Retina (tissue), 1 donor: Measurements from ENCODE around the gene GSN.

Experiments
- DNase-seq: peaks from one replicate; pipeline ENCODE4 v3.0.0-alpha.2; 2016

The GSN gene

DNA sequence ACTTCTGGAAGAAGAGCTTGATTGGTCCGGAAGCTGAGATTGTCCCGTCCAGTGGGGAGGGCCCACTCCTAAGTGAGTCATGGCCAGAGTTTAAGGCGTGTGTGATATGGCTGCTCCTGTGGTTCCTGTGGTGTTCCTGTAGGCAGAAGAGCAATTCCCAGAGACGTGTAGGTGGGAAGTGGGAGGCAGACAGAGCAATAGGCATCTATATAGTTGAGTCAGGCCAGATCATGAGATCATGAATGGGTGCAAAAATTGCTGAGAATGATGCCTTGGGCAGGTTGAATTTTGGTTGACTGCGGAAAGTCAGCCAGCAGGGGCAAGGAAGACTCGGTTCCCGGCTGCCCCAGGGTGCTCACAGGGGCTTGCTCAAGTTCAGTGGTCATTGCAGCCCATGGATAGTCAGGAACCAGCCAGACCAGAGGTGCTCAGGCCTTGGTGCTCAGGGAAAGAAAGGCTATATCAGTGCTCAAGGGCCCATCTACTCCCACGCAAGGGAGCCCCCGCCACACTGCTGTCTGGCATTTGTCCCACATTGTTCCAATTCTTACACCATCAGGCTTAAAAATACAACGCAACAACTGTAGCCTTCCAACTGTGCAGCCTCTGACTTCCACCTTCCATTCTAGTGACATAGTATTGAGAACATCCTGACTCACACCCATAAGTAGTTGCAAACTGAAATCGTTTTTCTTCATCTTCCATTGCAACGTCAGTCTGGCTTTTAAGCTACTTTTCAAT lies 21.0 kb upstream of the GSN start:
- DNase-seq, result no peak

DNA sequence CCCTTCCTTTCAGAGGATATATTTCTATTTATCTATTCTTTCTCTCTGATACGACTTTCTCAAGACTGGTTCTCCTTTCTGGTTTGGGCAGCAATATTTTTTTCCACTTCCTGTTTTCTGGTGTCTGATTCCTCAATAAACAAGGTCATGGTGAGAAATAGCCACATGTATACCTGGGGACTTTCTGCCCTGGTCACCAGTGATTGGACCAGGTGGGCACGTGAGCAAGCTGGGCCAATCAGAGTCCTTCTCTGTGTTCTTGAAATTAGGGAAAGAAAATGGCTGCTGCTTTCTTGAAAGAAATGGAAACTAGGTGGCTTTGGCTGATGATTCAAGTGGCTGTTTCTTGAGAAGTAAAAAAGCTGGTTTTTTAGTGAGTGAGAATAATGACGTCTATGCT lies 18.4 kb upstream of the GSN start:
- no peak for DNase-seq

DNA sequence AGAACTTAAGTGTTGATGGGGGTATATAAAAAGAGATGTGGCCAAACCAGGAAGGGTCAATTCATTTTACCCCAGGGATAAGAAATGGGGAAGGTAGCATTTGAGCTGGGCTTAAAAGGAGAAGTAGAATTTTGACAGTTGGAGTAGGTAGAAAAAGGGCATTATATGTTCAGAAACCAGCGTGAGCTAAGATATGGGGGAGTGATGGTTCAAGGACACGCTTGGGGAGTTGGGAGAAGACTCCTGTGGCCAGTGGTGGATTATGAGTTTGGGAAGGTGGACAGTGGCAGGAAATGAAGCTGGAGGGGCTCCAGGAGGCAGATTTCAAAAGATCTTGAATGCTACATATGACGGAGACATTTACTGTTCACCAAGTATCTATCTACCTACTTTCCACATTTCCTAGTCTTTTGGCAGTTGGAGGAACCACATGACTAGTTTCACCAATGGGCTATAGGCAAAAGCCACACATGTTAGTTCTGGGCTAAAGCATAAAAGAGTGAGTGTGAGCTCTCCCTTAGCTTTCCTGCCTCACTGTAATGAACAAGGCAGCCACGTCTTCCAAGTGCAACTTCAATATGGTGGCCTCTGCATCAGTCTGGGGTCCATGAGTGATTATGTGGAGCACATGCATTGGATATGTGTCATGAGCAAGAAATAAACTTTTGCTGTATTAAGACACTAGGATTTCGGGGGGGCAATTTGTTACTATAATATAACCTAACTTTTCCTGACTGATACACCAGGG lies 15.7 kb upstream of the GSN start:
- DNase-seq, result no peak

DNA sequence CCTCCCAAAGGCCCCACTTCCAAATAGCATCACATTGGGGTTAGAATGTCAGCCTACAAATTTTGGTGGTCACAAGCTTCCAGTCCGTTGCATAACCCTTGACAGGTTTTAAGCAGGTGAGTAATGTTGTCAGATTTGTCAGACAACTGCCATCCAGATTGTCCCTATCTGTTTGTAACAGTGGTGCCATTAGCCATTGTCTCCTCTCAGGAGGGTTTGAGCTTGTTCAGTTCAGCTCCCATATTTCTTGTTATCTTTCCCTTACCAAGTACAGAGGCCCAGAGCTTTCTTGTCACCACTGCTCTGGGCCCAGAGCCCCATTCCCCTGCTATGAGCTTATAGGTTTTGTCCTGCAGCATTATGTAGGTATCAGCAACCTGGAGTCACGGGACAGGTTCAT lies 14.8 kb upstream of the GSN start:
- no peak for DNase-seq

DNA sequence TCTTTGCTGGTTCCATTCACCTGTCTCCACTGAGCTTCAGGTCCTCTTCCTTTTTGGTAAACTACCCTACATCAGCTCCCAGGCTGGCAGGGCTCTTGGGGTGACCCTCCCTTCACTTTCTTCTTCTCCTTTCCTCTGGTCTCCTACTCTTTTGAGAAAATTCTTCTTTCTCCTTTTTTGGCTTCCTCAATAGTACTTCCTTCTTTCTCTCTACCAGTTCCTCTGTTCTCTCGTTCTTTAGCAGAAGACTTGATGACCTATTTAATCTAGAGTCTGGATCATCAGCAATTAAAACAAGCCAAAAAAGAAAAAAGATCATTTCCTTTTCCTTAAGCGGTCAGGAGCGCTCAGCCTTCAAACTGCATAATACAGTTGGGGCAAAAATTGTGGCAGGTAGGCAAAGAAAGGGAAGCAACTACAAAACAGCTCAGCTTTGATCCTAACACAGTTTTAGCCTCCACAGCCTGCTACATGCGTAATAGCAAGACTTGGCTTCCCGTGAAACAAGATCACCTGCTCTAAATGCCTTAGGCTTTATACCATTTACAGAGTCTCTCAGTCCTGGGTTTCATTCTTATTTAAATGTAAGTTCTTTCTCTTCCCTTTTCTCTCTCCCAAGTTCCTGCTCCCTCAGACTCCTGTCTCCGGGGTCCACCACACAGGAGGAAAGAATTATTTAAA lies 14.0 kb upstream of the GSN start:
- DNase-seq, result no peak

DNA sequence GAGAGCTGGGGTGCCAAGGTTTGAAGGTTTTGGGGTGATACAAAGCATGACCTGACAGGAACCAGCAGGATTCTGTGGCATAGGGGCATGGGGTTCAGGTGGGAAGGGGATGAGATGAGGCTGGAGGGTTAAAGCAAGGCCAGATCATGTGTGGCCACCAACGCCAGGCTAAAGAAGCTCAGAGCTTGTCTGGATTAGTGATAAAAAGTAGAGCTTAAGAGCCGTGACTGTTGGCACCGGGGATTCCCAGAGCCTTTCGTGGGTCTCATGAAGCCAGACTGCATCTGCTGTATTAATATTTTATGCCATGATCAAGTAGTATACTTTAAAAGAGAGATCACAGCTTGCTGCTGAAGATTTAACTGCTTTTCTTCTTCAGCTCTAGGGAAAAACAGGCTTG lies 8.5 kb upstream of the GSN start:
- no peak for DNase-seq

DNA sequence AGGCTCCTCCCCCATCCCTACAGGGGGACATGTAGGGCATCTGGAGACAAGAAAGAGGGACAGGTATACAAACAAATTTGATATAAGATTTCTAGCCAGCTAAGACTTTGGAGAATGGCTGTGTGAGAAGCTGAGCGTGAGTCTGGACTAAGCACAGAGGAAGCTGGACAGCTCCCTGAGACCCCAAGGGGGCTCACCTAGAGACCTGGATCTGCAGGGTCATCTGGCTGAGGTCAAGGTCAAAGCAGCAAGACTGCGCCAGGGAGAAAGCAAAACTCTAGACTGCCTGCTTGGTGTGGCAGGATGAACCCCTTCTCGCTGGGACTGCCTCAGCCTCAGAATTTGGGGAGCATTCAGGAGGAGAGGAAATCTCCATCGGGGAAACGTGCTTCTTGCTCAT lies 8.0 kb upstream of the GSN start:
- DNase-seq, result no peak

DNA sequence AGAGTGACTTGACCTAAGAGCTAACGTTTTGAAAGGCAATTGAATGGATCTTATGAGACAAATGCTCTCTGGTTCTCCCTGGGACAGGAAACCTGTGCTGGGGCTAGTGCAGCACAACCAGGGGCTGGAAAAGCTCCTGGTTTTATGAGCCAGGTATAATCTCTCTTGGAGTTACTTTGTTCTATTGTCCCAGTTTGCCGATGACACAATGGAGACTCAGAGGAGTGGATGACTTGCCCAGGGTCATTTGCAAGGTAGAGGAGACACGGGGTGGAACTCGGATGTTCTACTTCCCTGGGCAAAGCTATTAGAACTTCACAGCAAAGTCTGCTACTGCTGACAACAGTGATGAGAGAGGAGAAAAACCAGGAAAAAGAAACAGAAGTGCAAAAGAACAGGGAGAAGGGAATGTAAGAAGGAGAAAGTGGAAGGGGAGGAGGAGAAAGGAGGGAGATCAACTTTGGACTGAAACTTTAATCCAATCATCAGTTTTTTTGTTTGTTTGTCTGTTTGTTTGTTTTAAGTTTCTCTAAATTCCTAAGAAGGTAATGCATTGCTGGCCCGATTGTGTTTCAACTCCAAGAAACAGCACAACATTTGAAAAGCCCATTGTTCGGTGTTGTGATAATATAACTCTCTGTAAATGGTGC lies 7.4 kb upstream of the GSN start:
- no peak for DNase-seq

DNA sequence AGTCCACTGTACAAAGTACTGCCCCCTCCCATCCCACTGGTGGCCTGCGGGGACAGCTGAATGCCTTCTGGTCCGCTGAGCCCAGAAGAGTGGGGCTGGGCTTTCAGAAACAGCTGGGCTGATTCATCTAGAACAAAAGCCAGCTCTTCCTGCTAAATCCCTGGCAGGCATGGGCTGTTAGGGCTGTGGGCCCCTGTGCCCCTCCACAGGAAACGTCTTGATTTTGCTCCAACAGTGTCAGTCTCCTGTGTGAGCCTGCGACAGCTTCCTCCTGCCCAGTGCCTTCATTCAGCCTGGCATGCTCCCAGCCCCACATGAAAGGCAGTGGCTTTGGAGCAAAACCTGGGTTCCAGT lies 6.9 kb upstream of the GSN start:
- DNase-seq, result peak; percentile 72

DNA sequence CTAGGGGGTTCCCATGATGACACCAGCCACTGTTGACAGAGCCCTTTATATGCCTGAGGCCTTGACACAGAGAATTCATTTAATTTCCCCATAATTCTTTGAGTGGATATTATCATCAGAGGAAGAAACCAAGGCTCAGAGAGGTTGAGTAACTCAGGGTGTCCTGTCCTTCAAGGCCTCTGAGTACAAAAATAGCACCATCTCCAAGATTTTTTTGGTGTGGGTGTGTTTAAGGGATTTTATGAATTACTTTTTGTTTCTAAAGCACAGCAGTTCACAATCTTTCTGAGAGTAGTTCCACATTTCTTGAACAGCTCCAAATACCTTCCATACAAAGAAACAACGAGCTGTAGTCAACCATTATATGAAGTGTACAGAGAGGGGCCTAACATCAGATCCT lies 6.2 kb upstream of the GSN start:
- no peak for DNase-seq

DNA sequence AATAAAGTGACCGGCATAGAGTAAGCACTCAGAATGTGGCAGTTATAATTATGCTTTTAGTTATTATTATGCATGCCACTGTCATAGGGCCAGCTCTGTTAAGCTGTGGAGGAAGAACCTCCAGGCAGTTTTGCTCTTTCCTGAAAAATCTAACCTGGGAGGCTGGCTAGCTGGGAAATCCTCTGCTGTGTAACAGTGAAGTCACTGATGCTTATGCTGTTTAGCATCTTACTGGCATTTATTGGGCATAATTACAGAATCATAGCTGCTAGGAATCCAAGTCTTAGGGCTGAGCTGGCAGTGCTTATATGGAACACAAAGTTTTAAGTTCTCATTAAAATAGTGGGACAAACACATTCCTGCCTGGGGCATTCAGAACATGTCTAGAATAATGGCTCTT lies 5.5 kb upstream of the GSN start:
- DNase-seq, result no peak

DNA sequence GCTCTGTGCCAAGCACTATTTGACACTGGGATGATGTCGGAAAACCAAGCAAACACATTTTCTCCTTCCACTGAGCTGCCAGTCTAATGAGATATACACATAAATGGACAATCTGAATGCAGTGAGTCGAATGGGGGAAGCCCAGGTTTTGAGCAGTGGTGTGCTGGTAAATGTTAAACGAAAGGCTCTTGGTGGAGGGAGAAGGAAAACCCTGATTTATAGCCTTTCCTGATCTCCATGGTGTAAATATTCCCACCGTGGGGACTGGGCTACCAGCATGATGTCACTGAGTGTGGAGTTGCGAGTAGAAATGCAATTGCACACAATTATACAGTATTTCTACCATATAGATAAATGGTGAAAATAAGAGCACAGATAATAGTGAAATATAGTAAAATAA lies 5.0 kb upstream of the GSN start:
- no peak for DNase-seq

DNA sequence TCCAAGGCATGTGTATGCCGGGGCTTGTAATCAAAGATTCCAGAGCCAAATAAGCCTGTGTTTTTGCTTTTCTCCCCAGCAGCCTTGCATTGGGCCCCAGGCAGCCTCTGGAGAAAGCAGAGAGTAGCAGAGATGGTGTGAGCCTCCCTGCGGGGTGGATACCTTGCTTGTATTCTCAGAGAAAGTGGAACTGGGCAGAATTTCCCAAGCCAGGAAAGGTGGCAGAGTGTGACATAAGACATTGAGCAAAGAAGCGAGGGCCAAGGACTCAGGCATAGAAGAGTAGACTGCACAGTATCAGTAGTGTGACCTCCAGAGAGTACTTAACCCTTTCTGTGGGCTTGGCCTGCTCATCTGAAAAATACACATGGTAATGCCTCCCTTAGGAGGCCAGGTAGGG lies 1.6 kb upstream of the GSN start:
- DNase-seq, result no peak

DNA sequence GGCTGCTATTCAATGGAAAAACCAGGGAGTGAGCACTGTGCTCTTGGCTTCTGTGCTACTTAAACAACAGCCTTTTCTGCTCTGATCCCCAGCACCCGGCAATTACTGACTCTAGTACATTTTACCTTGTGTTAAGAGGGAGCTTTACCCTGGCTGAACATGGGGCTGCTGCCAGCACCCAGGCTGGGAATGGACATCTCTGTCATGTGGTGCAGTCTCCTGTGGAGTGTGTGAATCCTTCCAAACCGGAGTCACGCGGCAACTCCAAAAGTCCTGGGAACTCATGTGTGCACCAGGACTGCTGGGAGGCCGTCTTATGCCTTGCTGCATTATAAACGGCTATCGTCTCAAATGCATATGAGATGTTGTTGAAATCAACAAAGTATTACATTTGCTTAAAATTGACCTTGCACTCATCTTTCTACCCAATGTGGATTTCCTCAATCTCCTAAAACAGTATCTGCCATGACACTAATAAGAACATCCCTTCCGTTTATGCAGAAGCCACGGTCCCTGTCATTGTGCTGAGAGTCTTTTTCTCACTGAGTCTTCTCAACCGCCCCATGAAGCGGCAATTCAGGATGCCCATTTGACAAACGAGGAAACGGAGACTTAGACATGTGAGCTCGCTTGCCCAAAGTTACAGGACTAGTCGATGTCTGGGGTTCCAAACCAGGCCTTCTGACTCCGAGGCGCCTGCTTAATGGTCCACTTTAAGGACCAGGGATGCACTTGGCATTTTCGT lies 884 bp upstream of the GSN start:
- no peak for DNase-seq

DNA sequence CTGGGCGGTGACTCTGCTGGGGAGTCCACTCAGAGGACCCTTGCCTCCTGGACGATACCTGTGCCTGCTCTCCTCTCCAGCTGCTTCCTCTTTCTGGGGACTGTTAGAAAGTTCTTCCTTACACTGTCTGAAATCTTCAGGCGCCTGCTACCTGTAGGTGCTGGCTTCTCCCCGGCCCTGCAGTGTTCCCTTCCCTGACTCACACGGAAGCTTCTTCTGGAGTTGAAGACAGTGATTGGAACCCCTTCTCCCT lies 562 bp downstream of the GSN start:
- DNase-seq, result no peak

DNA sequence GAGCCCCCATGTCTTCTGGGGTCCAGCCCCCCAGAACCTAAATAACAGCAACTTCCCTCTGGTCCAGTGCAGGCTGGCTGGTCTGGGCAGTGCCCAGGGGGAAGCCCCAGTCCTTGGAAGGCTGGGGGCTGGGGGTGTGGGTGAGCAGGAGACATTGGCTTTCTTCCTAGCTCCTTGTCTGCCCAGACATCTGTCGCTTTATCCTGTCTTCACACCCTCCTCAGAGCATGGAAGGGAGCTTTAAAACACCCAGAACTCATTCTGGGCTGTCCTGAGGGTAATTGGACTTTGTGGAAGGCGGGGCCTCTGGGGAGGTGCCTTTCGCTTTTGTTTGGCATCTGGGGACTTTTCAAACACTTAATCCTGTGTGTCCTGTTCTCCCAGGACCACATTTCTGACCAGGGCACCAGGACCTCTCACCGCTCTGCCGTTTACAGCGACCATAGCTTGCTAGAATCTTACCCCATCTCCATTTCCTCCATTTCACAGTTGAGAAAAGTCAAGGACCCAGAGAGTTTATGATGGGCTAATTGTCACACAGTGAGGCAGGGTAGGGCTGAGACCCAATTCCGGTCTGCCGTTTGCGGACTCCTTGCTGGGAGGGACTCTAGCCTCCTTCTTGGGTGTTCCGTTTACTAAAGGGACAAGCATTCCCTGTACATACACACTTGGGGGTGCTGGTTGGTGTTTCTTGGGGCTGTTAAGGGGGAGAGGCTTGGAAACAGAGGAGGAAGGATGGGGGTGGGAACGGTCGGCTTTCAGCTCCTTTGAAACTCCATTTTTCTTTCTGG lies 1.1 kb downstream of the GSN start:
- DNase-seq, result no peak

DNA sequence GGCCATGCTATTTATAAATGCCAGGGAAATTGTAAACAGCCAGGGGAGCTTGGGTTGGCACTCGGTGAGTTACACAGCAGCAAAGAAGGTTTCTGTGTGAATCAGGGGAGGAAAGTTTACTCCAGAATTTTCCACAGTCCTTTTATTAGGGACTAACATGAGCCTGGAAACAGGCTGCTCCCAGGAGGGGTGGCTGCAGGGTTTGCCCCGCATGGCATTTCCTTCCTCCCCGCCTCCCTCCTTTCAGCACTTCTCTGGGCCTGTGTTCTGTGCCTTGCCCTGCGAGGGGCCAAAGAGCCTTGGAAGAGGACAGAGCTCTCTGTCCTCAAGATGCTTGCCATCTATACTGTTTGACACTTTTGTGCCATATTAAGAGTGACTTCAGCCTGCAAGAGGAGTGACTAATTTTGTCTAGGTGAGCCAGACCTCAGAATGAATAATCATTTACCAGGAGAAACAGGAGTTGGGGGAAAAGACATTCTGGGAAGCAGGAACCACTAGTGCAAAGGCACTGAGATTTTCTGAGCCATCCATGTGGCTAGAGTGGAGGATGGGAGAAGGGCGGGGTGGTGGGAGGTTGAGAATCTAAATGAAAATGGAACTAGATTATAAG lies 1.8 kb downstream of the GSN start:
- DNase-seq, result no peak

DNA sequence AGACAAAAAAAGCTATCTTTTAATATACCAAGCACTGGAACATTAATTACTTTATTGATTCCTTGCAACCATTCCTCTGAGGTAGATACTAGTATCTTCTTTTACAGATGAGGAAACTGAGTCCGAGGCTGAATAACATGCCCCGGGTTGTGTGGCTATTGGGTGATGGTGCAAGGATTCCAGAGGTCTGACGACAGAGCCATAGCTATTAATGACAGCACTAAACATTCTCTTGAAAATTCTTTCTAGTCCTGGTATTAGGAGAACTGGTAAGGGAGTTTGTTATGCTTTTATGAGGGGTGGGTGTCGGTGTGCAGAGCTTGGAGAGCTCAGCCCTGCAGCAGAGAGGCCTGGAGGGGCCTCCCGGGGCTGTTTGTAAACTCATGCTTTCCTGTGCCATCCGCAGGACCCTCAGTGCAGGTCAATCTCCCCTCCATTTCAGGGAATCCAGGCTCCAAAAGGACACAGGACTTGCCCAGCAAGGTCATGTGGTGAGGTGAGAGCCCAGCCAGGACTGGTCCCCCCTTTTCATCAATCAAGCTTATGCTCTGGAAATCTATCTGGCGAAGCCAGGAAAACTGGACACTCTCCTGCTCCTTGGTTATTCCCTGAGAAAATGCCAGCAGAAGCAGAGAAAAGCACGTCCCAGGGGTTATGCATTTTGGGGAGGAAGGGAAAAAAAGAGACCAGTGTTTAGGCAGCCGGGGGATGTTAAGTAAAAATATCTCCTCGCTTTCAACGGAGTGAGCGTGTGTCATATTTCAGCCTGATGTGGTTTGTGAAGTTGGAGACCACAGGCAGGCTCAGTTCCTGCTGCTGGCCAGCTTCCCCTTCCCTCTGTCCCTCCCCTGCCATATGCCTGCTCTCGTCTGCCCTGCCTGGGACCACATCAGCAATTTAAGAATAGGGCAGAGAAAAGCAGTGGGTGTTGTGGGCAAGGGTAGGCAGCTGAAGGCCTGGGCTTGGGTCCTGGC lies 3.7 kb downstream of the GSN start:
- DNase-seq, result no peak

DNA sequence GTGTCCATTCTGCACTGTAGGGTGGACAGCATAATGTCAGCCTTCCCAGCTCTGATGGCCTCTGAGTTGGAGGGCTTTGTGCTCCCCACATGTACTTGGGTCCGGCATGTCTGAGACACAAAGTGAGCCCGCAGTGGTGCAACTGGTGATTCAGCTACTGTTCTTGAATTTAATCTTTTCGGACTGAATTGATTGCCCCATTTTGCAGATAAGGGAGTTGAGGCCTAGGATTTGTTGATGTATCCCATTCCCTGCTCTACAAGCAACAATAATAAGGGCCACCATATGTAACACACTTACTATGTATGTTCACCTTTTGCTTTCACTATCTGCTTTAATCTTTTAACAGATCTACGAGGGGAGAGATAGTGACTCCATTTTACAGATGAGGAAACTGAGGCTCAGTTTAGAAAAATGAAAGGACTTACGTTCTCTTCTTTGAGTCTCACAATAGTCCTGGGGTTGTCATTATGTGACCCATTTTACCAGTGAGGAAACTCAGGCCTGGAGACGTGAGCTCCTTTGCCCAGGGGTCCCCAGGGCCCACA lies 4.5 kb downstream of the GSN start:
- no peak for DNase-seq

DNA sequence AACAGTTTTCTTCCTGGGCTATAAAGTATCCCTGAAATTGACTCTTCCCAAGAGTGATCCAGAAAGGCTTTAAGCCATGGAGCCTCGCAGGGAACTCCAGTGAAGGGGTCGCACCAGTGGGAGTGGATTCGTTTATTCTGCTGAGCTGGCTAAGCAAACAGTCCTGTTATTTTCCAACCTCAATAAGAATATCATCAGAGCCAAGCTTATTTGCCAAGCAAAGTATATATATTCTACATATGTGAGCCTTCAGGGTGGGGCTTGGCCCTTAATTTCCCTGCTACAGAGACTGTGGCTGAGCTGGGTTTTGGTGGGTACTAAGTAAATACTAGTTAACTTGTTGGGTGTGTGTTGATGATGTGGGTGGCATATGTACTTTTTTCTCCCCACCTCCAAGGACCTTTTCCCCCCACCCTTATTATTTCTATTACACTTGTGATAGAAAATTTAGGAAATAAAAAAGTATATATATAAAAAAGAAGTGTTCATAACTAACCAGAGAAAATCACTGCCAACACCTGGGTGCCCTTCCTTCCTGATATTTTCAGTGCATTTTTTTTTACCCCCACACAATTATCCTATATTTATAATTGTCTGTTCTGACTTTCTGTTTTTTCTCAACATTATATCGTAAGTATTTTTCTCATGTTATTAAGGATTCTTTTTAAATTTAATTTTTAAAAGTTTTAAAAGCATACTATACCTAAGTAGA lies 5.3 kb downstream of the GSN start:
- DNase-seq, result no peak
